ENCODE data around the gene AGRN. TPM values are rescaled to one million over a fixed set of nuclear protein-coding genes. Genes with fewer than 3 reads are reported as not detected.
"Not testable (repeated sequence)": the region's sequence is repeated elsewhere in the genome, so short reads cannot be mapped to it uniquely, and the experiment has no call there.

AGRN gene
- total and polyA plus RNA-seq, 2 of the 4 experiments (the other 2 are of a cell fraction) = 8.1 to 115 TPM

DNA sequence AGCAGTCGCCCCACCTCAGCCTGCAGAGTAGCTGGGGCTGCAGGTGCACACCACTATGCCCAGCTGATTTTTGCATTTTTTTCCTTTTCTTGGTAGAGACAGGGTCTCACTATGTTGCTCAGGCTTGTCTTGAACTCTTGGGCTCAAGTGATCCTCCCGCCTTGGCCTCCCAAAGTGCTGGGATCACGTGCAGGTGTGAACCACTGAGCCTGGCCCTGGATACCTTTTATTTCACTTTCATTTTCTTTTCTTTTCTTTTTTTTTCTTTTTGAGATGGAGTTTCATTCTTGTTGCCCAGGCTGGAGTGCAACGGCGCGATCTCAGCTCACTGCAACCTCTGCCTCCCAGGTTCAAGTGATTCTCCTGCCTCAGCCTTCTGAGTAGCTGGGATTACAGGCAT, 28.6 kb upstream of the AGRN start:
- H3K27me3 ChIP-seq (ENCODE audit: control insufficient read depth, insufficient read depth, low read length); H3K14ac ChIP-seq (replicated peaks; ENCODE audit: low read depth, low read length); H3K4me2 ChIP-seq (ENCODE audit: low read depth, low read length); H2BK20ac ChIP-seq (ENCODE audit: low read depth, low read length); DNase-seq; H4K91ac ChIP-seq (ENCODE audit: insufficient read depth, low read depth, low read length); H3K23ac ChIP-seq (ENCODE audit: low read depth, low read length); H2BK5ac ChIP-seq (ENCODE audit: low read depth, low read length, poor library complexity, severe bottlenecking); BruUV-seq (replicated peaks); ATAC-seq (ENCODE audit: low read depth); H2AK5ac ChIP-seq (ENCODE audit: low read depth, low read length); H4K5ac ChIP-seq (ENCODE audit: low read depth, low read length); H3K18ac ChIP-seq (ENCODE audit: low read depth, low read length); POLR2A ChIA-PET (ENCODE audit: unreplicated experiment); H3K4me1 ChIP-seq (ENCODE audit: control insufficient read depth, insufficient read depth, low read length); H4K20me1 ChIP-seq (ENCODE audit: insufficient read depth, low read length); intact Hi-C loops (cut with micrococcal nuclease); in situ Hi-C loops (cut with MboI; ENCODE audit: low sequenced_read_pairs); H3K4ac ChIP-seq (ENCODE audit: low read depth, low read length); H3K4me3 ChIP-seq (ENCODE audit: insufficient read depth, low read depth, low read length); H3K9me1 ChIP-seq (ENCODE audit: insufficient read depth, low read length); H3K27ac ChIP-seq (ENCODE audit: insufficient read depth, low read length); H2BK120ac ChIP-seq (ENCODE audit: low read depth, low read length); H3K79me1 ChIP-seq (ENCODE audit: low read depth in 1 of 2, low read length in 2 of 2); dilution Hi-C loops (cut with HindIII; ENCODE audit: low sequenced_read_pairs, unreplicated experiment); H2AK9ac ChIP-seq (replicated peaks; ENCODE audit: low read depth, low read length, poor library complexity); H3K36me3 ChIP-seq (ENCODE audit: control insufficient read depth, insufficient read depth, low read length); H3K56ac ChIP-seq (ENCODE audit: extremely low read depth, insufficient read depth, low read length); H2AFZ ChIP-seq (replicated peaks; ENCODE audit: low read length, poor library complexity); H2BK15ac ChIP-seq (ENCODE audit: low read depth, low read length); H4K8ac ChIP-seq (ENCODE audit: low read depth in 2 of 2, low read length in 2 of 2); H3K9ac ChIP-seq (ENCODE audit: low read depth, low read length): not testable (repeated sequence)
- H3K9me3 ChIP-seq (ENCODE audit: control insufficient read depth, insufficient read depth, low read length) = peaks cover 10% of the 10 kb centered on the region
- CTCF ChIA-PET = interaction anchor here (1.2 kb wide), 1 partner anchor 28 kb away, joined by 3 read pairs; no protein-coding TSS in a partner anchor
- TF ChIP-seq, protein P1, sequence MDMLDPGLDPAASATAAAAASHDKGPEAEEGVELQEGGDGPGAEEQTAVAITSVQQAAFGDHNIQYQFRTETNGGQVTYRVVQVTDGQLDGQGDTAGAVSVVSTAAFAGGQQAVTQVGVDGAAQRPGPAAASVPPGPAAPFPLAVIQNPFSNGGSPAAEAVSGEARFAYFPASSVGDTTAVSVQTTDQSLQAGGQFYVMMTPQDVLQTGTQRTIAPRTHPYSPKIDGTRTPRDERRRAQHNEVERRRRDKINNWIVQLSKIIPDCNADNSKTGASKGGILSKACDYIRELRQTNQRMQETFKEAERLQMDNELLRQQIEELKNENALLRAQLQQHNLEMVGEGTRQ (IDR thresholded peaks at IDR 0.05; ENCODE audit: low read depth, low read length) = 0 out of 2 replicates have a peak, but pooled peaks have one; percentile 4
- WGBS, 2 experiments (ENCODE audit: extremely low coverage in 2 of 2, insufficient read length in 1 of 2) = 71% methylated on average over 3 of the region's 6 CpGs; no CpG with 5 or more reads in 1 of the 2 experiments

All from IMR-90 (cell line).